ENCODE data around the gene PRR7. TPM values are rescaled to one million over a fixed set of nuclear protein-coding genes. Genes with fewer than 3 reads are reported as not detected.

Gene PRR7
- polyA plus RNA-seq, 1 donor: 1.7 TPM

DNA sequence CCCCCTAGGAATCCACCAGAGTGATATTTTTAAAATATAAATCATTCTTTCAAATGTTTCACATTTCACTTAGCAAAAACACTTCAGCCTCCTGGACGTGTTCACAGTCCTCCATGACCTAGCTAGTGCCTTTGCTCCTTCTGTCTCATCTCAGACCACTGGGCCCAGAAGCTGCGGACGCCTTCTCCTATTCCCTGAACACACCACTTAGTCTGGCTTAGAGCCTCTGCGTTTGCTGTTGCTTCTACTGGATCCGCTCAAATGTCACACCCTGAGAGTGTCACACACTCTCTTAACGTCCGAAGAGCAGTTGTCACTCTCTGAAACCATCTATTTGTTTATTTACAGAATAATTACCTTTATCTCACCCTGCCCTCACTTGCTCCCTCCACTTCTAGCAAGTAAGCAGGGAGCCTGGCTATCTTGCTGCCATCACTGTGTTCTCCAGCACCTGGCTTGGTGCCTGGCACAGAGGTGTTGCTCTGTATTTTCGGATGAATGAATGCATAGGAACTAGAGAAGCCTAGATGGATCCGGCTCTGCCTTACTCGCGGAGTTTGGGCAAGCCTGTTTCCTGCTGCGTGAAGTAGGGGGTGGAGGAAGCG, 21.3 kb upstream of the PRR7 start:
- WGBS (ENCODE audit: insufficient coverage, low lambda C conversion rate): 40% methylated on average over 1 of the region's 13 CpGs
- Histone ChIP-seq H3K27ac (ENCODE audit: low read length) (peak overlapping the region; percentile 91), H3K4me1 (ENCODE audit: control insufficient read depth, insufficient read depth, low read length) (peaks cover 16% of the 10 kb centered on the region), H3K4me3 (ENCODE audit: low read length) (peak overlapping the region; percentile 57), H3K36me3 (ENCODE audit: control insufficient read depth, insufficient read depth, low read length) (peaks cover 3% of the 10 kb centered on the region), H3K9me3 (ENCODE audit: control insufficient read depth, low read depth, low read length) (no peaks in the 10 kb centered on the region), H3K27me3 (ENCODE audit: control insufficient read depth, insufficient read depth, low read length) (no peaks in the 10 kb centered on the region)
- no peak for DNase-seq

DNA sequence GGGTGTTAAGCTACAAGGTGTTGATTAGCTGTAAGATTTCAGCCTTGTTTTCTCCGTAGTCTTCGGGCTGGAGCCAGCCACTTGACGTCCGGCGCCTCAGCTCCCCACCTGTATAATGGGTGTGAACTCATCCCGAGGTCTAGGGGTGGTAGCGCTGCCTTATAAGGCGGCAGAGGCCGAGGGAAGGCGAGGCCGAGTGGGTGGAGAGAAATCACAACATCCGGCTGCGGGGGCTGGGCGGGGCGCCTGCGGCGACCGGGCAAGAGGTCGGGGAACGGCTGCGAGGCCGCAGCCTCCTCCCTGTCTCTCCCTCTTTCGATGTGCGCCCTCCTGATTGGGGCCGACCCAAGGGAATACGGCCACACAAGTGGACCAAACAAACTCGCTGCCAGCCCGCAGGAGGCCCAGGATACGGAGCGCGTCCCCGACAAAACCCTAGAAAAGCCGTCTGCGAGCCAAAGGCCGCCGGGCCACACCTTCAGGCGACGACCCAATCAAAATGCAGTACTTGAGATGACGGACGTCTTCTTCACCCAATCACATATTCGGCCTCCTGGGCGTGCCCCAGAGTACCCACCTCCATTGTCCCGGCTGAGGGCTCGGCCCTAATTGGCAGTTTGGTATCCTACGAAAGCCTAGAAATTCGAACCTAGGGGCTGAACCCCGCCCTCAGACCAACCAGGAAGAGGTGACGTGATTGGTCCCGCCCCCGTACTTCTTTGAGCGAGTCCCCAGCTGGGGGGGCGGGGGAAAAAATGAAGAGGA, 20.6 kb upstream of the PRR7 start:
- H3K9me3 ChIP-seq (ENCODE audit: control insufficient read depth, low read depth, low read length): no peaks in the 10 kb centered on the region
- peak overlapping the region; percentile 91 for H3K27ac ChIP-seq (ENCODE audit: low read length)
- WGBS (ENCODE audit: insufficient coverage, low lambda C conversion rate): no CpG with 5 or more reads among the region's 52 CpGs
- peaks cover 16% of the 10 kb centered on the region for H3K4me1 ChIP-seq (ENCODE audit: control insufficient read depth, insufficient read depth, low read length)
- peak; percentile 100 for DNase-seq
- no peaks in the 10 kb centered on the region for H3K27me3 ChIP-seq (ENCODE audit: control insufficient read depth, insufficient read depth, low read length)
- H3K4me3 ChIP-seq (ENCODE audit: low read length): peak overlapping the region; percentile 57
- H3K36me3 ChIP-seq (ENCODE audit: control insufficient read depth, insufficient read depth, low read length): peaks cover 5% of the 10 kb centered on the region

- Histone ChIP-seq H3K4me3 (ENCODE audit: low read length) (peak within 1 kb of the TSS; percentile 57), H3K36me3 (ENCODE audit: control insufficient read depth, insufficient read depth, low read length) (peaks cover 11% of the 10 kb centered on the region), H3K27ac (ENCODE audit: low read length) (peak within 1 kb of the TSS; percentile 91), H3K9me3 (ENCODE audit: control insufficient read depth, low read depth, low read length) (no peaks in the 10 kb centered on the region), H3K27me3 (ENCODE audit: control insufficient read depth, insufficient read depth, low read length) (no peaks in the 10 kb centered on the region), H3K4me1 (ENCODE audit: control insufficient read depth, insufficient read depth, low read length) (peaks cover 16% of the 10 kb centered on the region)
- WGBS (ENCODE audit: insufficient coverage, low lambda C conversion rate): no CpG with 5 or more reads among the region's 82 CpGs
- DNase-seq: peak; percentile 63 to 78
Measured at GRCh38 chr5:177426566-177427210, 19.9 kb upstream of the PRR7 start, which contains the start of gene GRK6. Gene GRK6 (plus strand): TSS chr5:177426676. CDS start chr5:177426846, 170 bp downstream.

- no peaks in the 10 kb centered on the region for H3K9me3 ChIP-seq (ENCODE audit: control insufficient read depth, low read depth, low read length)
- H3K4me3 ChIP-seq (ENCODE audit: low read length): peak overlapping the region; percentile 54
- no CpG with 5 or more reads among the region's 11 CpGs for WGBS (ENCODE audit: insufficient coverage, low lambda C conversion rate)
- peak in 1 of 2 donors; percentile 48 for DNase-seq
- no peak overlapping the region for H3K27ac ChIP-seq (ENCODE audit: low read length)
- peaks cover 16% of the 10 kb centered on the region for H3K4me1 ChIP-seq (ENCODE audit: control insufficient read depth, insufficient read depth, low read length)
- peaks cover 17% of the 10 kb centered on the region for H3K36me3 ChIP-seq (ENCODE audit: control insufficient read depth, insufficient read depth, low read length)
- H3K27me3 ChIP-seq (ENCODE audit: control insufficient read depth, insufficient read depth, low read length): no peaks in the 10 kb centered on the region
Measured at GRCh38 chr5:177427211-177427822, 19.3 kb upstream of the PRR7 start.

GRCh38 chr5:177427919-177428573, 18.6 kb upstream of the PRR7 start:
- Histone ChIP-seq H3K4me1 (ENCODE audit: control insufficient read depth, insufficient read depth, low read length) (peaks cover 16% of the 10 kb centered on the region), H3K27me3 (ENCODE audit: control insufficient read depth, insufficient read depth, low read length) (no peaks in the 10 kb centered on the region), H3K9me3 (ENCODE audit: control insufficient read depth, low read depth, low read length) (no peaks in the 10 kb centered on the region), H3K4me3 (ENCODE audit: low read length) (no peak overlapping the region), H3K36me3 (ENCODE audit: control insufficient read depth, insufficient read depth, low read length) (peaks cover 24% of the 10 kb centered on the region), H3K27ac (ENCODE audit: low read length) (no peak overlapping the region)
- DNase-seq: no peak
- no CpG with 5 or more reads among the region's 11 CpGs for WGBS (ENCODE audit: insufficient coverage, low lambda C conversion rate)

DNA sequence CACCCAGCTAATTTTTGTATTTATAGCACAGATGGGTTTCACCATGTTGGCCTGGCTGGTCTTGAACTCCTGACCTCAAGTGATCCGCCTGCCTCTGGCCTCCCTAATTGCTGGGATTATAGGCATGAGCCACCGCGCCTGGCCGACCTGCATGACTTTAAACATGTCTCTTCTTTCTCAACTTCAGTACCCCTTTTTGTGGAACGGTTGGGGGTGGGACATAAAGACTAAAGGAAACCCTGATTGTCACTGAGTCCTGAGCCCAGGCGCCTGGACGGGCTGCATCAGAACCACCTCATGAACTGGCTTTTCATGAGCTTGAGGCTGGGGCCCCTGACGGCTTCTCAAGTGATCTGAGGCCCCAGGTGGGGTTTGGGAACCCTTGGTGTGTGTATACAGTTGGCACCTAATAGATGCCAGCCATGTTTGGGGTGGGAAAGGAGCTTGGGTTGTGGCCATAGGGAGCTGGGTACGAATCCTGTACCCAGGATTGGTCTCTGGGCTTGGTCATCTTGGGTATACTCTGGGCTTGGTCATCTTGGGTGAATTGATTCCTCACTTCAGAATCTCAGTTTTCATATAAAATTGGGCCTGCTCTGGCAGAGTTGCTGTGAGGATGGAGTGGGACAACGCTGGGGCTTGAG, 17.9 kb upstream of the PRR7 start:
- no peak overlapping the region for H3K27ac ChIP-seq (ENCODE audit: low read length)
- peaks cover 30% of the 10 kb centered on the region for H3K36me3 ChIP-seq (ENCODE audit: control insufficient read depth, insufficient read depth, low read length)
- H3K9me3 ChIP-seq (ENCODE audit: control insufficient read depth, low read depth, low read length): no peaks in the 10 kb centered on the region
- H3K27me3 ChIP-seq (ENCODE audit: control insufficient read depth, insufficient read depth, low read length): no peaks in the 10 kb centered on the region
- DNase-seq: no peak
- peaks cover 16% of the 10 kb centered on the region for H3K4me1 ChIP-seq (ENCODE audit: control insufficient read depth, insufficient read depth, low read length)
- H3K4me3 ChIP-seq (ENCODE audit: low read length): no peak overlapping the region
- 100% methylated on average over 1 of the region's 10 CpGs for WGBS (ENCODE audit: insufficient coverage, low lambda C conversion rate)

DNA sequence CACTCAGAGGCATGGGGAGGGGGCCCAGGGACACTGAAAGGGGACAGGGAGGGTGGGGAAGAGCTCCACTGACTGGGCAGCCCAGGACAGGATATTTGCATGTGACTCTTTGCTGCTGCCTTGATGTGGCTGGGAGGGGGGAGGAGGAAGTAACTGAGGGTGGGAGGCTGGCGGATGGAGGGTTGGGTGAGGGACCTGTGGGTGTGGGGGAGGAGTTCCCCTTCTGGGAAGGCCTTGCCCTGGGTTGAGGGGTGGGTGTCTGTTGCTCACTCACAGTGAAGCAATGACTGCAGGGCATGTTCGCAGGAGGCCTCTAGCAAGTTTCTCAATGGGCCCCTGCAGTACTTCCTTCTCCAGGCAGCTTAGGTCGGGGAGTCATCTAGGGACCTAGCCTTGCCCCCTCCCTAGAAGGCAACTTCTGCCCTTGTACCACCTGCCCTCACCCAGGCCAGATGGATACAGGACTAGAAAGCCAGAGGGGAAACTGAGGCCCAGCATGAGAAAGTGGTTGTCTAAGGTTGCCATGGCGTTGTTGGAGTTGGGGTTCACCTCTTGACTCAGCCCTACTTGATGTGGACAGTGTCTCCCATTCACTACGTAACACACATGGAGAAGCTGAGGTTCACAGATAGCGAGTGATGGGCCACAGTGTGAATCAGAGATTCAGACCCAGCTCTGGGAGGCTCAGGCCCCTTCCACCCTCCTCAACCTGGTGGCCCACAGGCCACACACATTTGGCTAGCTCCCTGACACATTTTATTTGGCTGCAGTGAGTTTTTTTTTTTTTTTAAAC, 17.2 kb upstream of the PRR7 start:
- Histone ChIP-seq H3K36me3 (ENCODE audit: control insufficient read depth, insufficient read depth, low read length) (peaks cover 37% of the 10 kb centered on the region), H3K27me3 (ENCODE audit: control insufficient read depth, insufficient read depth, low read length) (no peaks in the 10 kb centered on the region), H3K9me3 (ENCODE audit: control insufficient read depth, low read depth, low read length) (no peaks in the 10 kb centered on the region), H3K4me3 (ENCODE audit: low read length) (no peak overlapping the region), H3K4me1 (ENCODE audit: control insufficient read depth, insufficient read depth, low read length) (peaks cover 16% of the 10 kb centered on the region), H3K27ac (ENCODE audit: low read length) (no peak overlapping the region)
- no CpG with 5 or more reads among the region's 6 CpGs for WGBS (ENCODE audit: insufficient coverage, low lambda C conversion rate)
- no peak for DNase-seq

DNA sequence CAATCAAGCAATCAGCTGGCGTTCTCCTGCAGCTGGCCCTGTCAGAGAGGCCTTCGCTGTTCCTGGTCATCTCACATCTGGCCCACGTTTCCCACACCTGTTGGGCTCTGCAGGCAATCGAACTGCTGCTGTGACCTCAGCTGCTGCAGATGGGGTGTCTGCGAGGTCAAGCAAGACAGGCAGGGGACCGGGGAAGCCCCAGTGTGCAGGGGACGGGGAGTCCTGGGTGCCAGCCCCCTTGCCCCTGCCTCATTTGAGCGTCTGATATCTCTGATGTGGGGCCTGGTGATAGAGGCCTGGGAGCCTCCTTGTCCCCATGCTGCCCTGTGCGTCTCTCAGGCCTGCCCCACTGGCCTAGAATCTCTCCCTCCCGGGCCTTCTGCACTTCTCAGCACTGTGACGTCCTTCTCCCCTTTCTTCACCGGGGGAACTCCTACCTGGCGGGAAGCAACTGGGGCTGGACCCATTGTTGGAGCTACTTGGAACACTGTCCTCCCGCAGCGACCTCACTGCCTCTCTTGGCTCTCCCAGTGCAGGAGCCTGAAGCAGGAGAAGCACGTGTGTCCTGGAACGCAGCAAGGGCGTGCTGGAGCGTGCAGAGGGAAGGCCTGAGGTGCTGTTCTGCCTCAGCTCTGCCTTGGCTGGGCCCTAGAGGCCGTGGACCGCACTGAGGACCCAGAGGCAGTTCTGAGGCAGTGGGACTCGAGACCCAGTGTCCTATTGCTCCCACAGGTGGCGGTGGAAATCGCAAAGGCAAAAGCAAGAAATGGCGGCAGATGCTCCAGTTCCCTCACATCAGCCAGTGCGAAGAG, 16.3 kb upstream of the PRR7 start:
- Histone ChIP-seq H3K9me3 (ENCODE audit: control insufficient read depth, low read depth, low read length) (no peaks in the 10 kb centered on the region), H3K4me1 (ENCODE audit: control insufficient read depth, insufficient read depth, low read length) (peaks cover 15% of the 10 kb centered on the region), H3K27me3 (ENCODE audit: control insufficient read depth, insufficient read depth, low read length) (no peaks in the 10 kb centered on the region), H3K4me3 (ENCODE audit: low read length) (no peak overlapping the region), H3K27ac (ENCODE audit: low read length) (no peak overlapping the region), H3K36me3 (ENCODE audit: control insufficient read depth, insufficient read depth, low read length) (peaks cover 46% of the 10 kb centered on the region)
- WGBS (ENCODE audit: insufficient coverage, low lambda C conversion rate): no CpG with 5 or more reads among the region's 26 CpGs
- no peak for DNase-seq

- no peak for DNase-seq
- Histone ChIP-seq H3K36me3 (ENCODE audit: control insufficient read depth, insufficient read depth, low read length) (peaks cover 51% of the 10 kb centered on the region), H3K4me1 (ENCODE audit: control insufficient read depth, insufficient read depth, low read length) (peaks cover 11% of the 10 kb centered on the region), H3K9me3 (ENCODE audit: control insufficient read depth, low read depth, low read length) (no peaks in the 10 kb centered on the region), H3K4me3 (ENCODE audit: low read length) (no peak overlapping the region), H3K27ac (ENCODE audit: low read length) (no peak overlapping the region), H3K27me3 (ENCODE audit: control insufficient read depth, insufficient read depth, low read length) (no peaks in the 10 kb centered on the region)
- WGBS (ENCODE audit: insufficient coverage, low lambda C conversion rate): no CpG with 5 or more reads among the region's 7 CpGs
Measured at GRCh38 chr5:177430972-177431316, 15.7 kb upstream of the PRR7 start.

Data from large intestine (tissue), 3 donors.